Keratinocyte (primary cell): ENCODE measurements around the gene MSI2. TPM values are rescaled to one million over a fixed set of nuclear protein-coding genes. Genes with fewer than 3 reads are reported as not detected.

Experiments
- DNase-seq: peaks from one replicate; pipeline ENCODE4 v3.0.0-alpha.2; 2011; ENCODE audit warnings: low read depth, missing footprints, low spot score
- FAIRE-seq: peaks from 2 replicates; lab custom pipeline; 2011; peaks lifted over from hg19 to GRCh38; lab: Jason Lieb, UNC
- H2AFZ ChIP-seq: 2 replicates; pipeline ENCODE4 v1.6.0; 2012; ENCODE audit warnings: low read length, control low read depth, inconsistent platforms; ENCODE audit not compliant: control insufficient read depth
- H3K27ac ChIP-seq: 2 replicates; pipeline ENCODE4 v1.5.1; 2011; ENCODE audit warnings: low read length; ENCODE audit not compliant: control insufficient read depth, insufficient read depth
- H3K27me3 ChIP-seq: 3 replicates; pipeline ENCODE4 v1.6.0; 2011; ENCODE audit warnings: low read length; ENCODE audit not compliant: control insufficient read depth, insufficient read depth; ENCODE audit errors: extremely low read depth
- H3K36me3 ChIP-seq, 2 experiments: 2 replicates in 1 of 2; 3 replicates in 1 of 2; pipeline ENCODE4 v1.5.1; 2011; ENCODE audit warnings: low read length in 2 of 2, mild to moderate bottlenecking in 1 of 2; ENCODE audit not compliant: control insufficient read depth in 2 of 2, insufficient read depth in 2 of 2; ENCODE audit errors: extremely low read depth in 1 of 2
- H3K4me1 ChIP-seq: 3 replicates; pipeline ENCODE4 v1.5.1; 2011; ENCODE audit warnings: low read length; ENCODE audit not compliant: control insufficient read depth, insufficient read depth; ENCODE audit errors: extremely low read depth
- H3K4me2 ChIP-seq: 3 replicates; pipeline ENCODE4 v1.6.0; 2011; ENCODE audit warnings: low read depth, low read length; ENCODE audit not compliant: control insufficient read depth, insufficient read depth; ENCODE audit errors: extremely low read depth
- H3K4me3 ChIP-seq, 3 experiments: fragments of 200-600 bp in 1 of 3; sonication (generic) in 1 of 3; 2 replicates in 2 of 3; 3 replicates in 1 of 3; pipeline ENCODE4 v1.5.1; 2011 to 2016; ENCODE audit warnings: low read length in 3 of 3, mild to moderate bottlenecking in 3 of 3, control low read depth in 2 of 3, inconsistent platforms in 1 of 3, low read depth in 1 of 3, mixed read lengths in 1 of 3, mixed run types in 1 of 3, moderate library complexity in 1 of 3; ENCODE audit not compliant: control insufficient read depth in 2 of 3, insufficient read depth in 2 of 3; ENCODE audit errors: extremely low read depth in 1 of 3
- H3K79me2 ChIP-seq: 2 replicates; pipeline ENCODE4 v1.6.0; 2012; ENCODE audit warnings: low read length; ENCODE audit not compliant: control insufficient read depth, insufficient read depth
- H3K9ac ChIP-seq: 3 replicates; pipeline ENCODE4 v1.6.0; 2011; ENCODE audit warnings: low read length; ENCODE audit not compliant: control insufficient read depth, insufficient read depth; ENCODE audit errors: extremely low read depth
- H3K9me1 ChIP-seq: 3 replicates; pipeline ENCODE4 v1.6.0; 2011; ENCODE audit warnings: low read length; ENCODE audit not compliant: control insufficient read depth, insufficient read depth; ENCODE audit errors: extremely low read depth
- H3K9me3 ChIP-seq: 2 replicates; pipeline ENCODE4 v1.5.1; 2012; ENCODE audit warnings: low read depth, low read length; ENCODE audit not compliant: control insufficient read depth
- H4K20me1 ChIP-seq: 3 replicates; pipeline ENCODE4 v1.6.0; 2011; ENCODE audit warnings: low read length; ENCODE audit not compliant: control insufficient read depth, insufficient read depth; ENCODE audit errors: extremely low read depth
- CTCF ChIP-seq, 3 experiments: IDR thresholded peaks in 1 of 3; conservative IDR thresholded peaks in 1 of 3; optimal IDR thresholded peaks in 1 of 3; 2 replicates in 2 of 3; 3 replicates in 1 of 3; pipeline versions ENCODE3 to v1.5.1; 2011; ENCODE audit warnings: low read length in 3 of 3, mild to moderate bottlenecking in 3 of 3, moderate library complexity in 2 of 3, control low read depth in 1 of 3, inconsistent platforms in 1 of 3; ENCODE audit not compliant: insufficient read depth in 2 of 3; ENCODE audit errors: extremely low read depth in 1 of 3
- EZH2 ChIP-seq: IDR thresholded peaks from one replicate; pipeline ENCODE4 v1.6.1; 2012; ENCODE audit warnings: inconsistent platforms, mild to moderate bottlenecking, low read length, moderate library complexity
- dilution Hi-C: fragments of 300-500 bp; cut with MboI; formaldehyde crosslinking; loops from one replicate; pipeline ENCODE4 v1.7.0; 2020; ENCODE audit warnings: low sequenced_read_pairs; ENCODE audit not compliant: extremely low pct_ligation_motif_present
- polyA plus RNA-seq, 5 experiments: library from polyadenylated mRNA; depleted of rRNA in 3 of 5; stranded (reverse) in 3 of 5; stranded (forward) in 1 of 5; unstranded in 1 of 5; fragments of >200 nt; gene quantifications; 1 replicate in 1 of 5; 2 replicates in 3 of 5; 3 replicates in 1 of 5; pipeline versions ENCODE4 v1.2.1 to v1.2.3, GENCODE V29; 2011 to 2012; ENCODE audit warnings: missing spikeins in 2 of 5, low read depth in 1 of 5, low replicate concordance in 1 of 5

MSI2 gene
- polyA plus RNA-seq, 1 donor (not counting 4 experiments of a cell fraction or from before 2014, with no cell fraction given), result 22.3 TPM

- H3K4me2 ChIP-seq, result no peak overlapping the region
- FAIRE-seq, result no peak
- no peak overlapping the region for H3K27ac ChIP-seq
- DNase-seq, result no peak
- peaks cover 1% of the 10 kb centered on the region for H3K9me1 ChIP-seq
- H3K36me3 ChIP-seq, result peaks cover 0 to 1% of the 10 kb centered on the region in 2 experiments
- no peaks in the 10 kb centered on the region for H3K9me3 ChIP-seq
- no peaks in the 10 kb centered on the region for H3K27me3 ChIP-seq
- H3K9ac ChIP-seq, result no peak overlapping the region
- H2AFZ ChIP-seq, result no peak overlapping the region
- no peak overlapping the region for H3K4me3 ChIP-seq
- H3K4me1 ChIP-seq, result peaks cover 6% of the 10 kb centered on the region
- H4K20me1 ChIP-seq, result no peaks in the 10 kb centered on the region
- no peak for TF ChIP-seq EZH2
- TF ChIP-seq CTCF (optimal IDR thresholded peaks at IDR 0.05 in 1 of 3, IDR thresholded peaks at IDR 0.05 in 1 of 3, conservative IDR thresholded peaks at IDR 0.05 in 1 of 3; ENCODE audit: extremely low read depth in 1 of 3, insufficient read depth in 2 of 3, low read length in 3 of 3), result no peak
- no peaks in the 10 kb centered on the region for H3K79me2 ChIP-seq
- dilution Hi-C loops, result no loop called here
These were observed 125.2 kb downstream of the MSI2 start for GRCh38 chr17:57381498-57381897.

GRCh38 chr17:57384219-57384618 is 127.9 kb downstream of the MSI2 start:
- DNase-seq (no peak), FAIRE-seq (no peak)
- Histone ChIP-seq H3K27me3 (no peaks in the 10 kb centered on the region), H3K36me3 (no peaks in the 10 kb centered on the region), H3K27ac (no peak overlapping the region), H3K4me1 (no peaks in the 10 kb centered on the region), H2AFZ (no peak overlapping the region), H3K4me3 (no peak overlapping the region), H4K20me1 (no peaks in the 10 kb centered on the region), H3K9me1 (no peaks in the 10 kb centered on the region), H3K79me2 (no peaks in the 10 kb centered on the region), H3K9me3 (peaks cover 6% of the 10 kb centered on the region), H3K4me2 (no peak overlapping the region), H3K9ac (no peak overlapping the region)
- dilution Hi-C loops, result no loop called here
- no peak for TF ChIP-seq EZH2

- no peaks in the 10 kb centered on the region for H3K36me3 ChIP-seq
- TF ChIP-seq CTCF (optimal IDR thresholded peaks at IDR 0.05 in 1 of 3, IDR thresholded peaks at IDR 0.05 in 1 of 3, conservative IDR thresholded peaks at IDR 0.05 in 1 of 3; ENCODE audit: extremely low read depth in 1 of 3, insufficient read depth in 2 of 3, low read length in 3 of 3), result no peak
- TF ChIP-seq EZH2, result no peak
- H3K27ac ChIP-seq, result no peak overlapping the region
- no peaks in the 10 kb centered on the region for H4K20me1 ChIP-seq
- dilution Hi-C loops, result no loop called here
- H2AFZ ChIP-seq, result no peak overlapping the region
- no peak overlapping the region for H3K9ac ChIP-seq
- H3K27me3 ChIP-seq, result no peaks in the 10 kb centered on the region
- H3K4me2 ChIP-seq, result no peak overlapping the region
- no peaks in the 10 kb centered on the region for H3K79me2 ChIP-seq
- FAIRE-seq, result no peak
- no peak overlapping the region for H3K4me3 ChIP-seq
- H3K9me3 ChIP-seq, result peaks cover 6% of the 10 kb centered on the region
- no peaks in the 10 kb centered on the region for H3K4me1 ChIP-seq
- H3K9me1 ChIP-seq, result no peaks in the 10 kb centered on the region
- no peak for DNase-seq
These were observed 129.7 kb downstream of the MSI2 start for GRCh38 chr17:57385975-57386374.
